HFFc6 (cell line): Measurements from ENCODE around the gene SPARC. TPM values are rescaled to one million over a fixed set of nuclear protein-coding genes. Genes with fewer than 3 reads are reported as not detected.

ENCODE experiments used
- DNase-seq: peaks from one replicate; pipeline ENCODE4 v3.0.0-alpha.2; 2018
- H3K27ac Mint-ChIP-seq: 2 replicates; pipeline ENCODE4 v1.8.0; 2020; ENCODE audit warnings: mild to moderate bottlenecking, mixed read lengths
- H3K27me3 Mint-ChIP-seq: 2 replicates; pipeline ENCODE4 v1.8.0; 2021; ENCODE audit warnings: mild to moderate bottlenecking, moderate library complexity, mixed read lengths; ENCODE audit not compliant: insufficient read depth
- H3K36me3 Mint-ChIP-seq: 2 replicates; pipeline ENCODE4 v1.8.0; 2021; ENCODE audit warnings: low read depth, mixed read lengths
- H3K4me1 Mint-ChIP-seq: 2 replicates; pipeline ENCODE4 v1.8.0; 2020; ENCODE audit warnings: low read depth, mixed read lengths
- H3K4me3 Mint-ChIP-seq: 2 replicates; pipeline ENCODE4 v1.8.0; 2020; ENCODE audit warnings: mild to moderate bottlenecking, moderate library complexity, mixed read lengths
- H3K9me3 Mint-ChIP-seq: 2 replicates; pipeline ENCODE4 v1.8.0; 2020; ENCODE audit warnings: mild to moderate bottlenecking, mixed read lengths
- total RNA-seq, 6 experiments: library from RNA; stranded (reverse); fragmentation: NEBNext Ultra II Directional; extraction: Animal tissue kit (Norgen Biotek cat#: 25700); gene quantifications; 2 replicates in 1 of 6; 3 replicates in 5 of 6; pipeline ENCODE4 v1.2.3, GENCODE V29; 2021
- TF ChIP-seq, protein P1 (sequence below): fragments of 200-600 bp; sonication (generic); IDR thresholded peaks from 2 replicates; pipeline ENCODE4 v1.5.0; 2021; ENCODE audit warnings: antibody characterized with exemption, mild to moderate bottlenecking

SPARC gene
- total RNA-seq, 6 experiments from 2014 or later, result 3,729 to 5,836 (median 4,094) TPM

DNA sequence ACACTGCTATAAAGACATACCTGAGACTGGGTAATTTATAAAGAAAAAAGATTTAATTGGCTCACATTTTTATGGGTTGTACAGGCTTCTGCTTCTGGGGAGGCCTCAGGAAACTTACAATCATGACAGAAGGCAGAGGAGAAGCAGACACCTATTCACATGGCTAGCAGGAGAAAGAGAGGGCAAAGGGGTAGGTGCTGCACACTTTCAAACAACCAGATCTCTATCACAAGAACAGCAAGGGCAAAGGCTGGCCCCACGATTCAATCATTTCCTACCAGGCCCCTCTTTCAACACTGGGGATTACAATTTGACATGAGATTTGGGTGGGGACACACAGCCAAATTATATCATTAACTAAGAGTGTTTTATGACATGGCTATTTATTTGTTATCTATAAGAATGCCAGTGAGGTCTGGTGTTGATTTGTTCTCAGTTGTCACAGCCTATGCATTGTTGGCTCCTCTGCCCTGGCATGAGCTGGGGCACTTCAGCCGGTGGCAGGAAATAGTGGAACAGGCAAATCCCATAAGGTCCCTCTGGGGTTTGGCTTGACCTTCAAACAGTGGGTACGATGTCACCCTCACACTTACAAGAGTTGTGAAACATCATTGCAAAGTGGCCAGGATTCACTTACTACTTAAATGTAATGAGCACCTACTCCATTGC, 44.1 kb downstream of the SPARC start:
- peaks cover 36% of the 10 kb centered on the region for H3K27me3 Mint-ChIP-seq
- no peaks in the 10 kb centered on the region for H3K36me3 Mint-ChIP-seq

DNA sequence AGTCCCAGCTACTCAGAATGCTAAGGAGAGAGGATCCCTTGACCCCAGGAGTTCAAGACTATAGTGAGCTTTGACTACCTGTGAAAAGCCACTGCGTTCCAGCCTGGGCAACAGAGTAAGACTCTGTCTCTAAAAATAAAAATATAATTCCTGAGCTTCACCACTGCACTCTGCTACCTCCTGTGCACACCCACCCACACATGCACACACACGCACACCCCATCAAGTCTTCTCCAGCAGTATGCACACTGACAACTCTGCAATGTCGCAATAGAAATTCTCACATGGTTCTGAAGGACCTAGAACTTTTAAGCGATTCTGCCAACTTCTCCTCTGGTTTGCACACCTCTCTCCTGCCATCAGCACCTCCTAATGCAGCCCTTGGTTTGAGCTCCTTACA, 48.1 kb downstream of the SPARC start:
- no peaks in the 10 kb centered on the region for H3K9me3 Mint-ChIP-seq
- peaks cover 45% of the 10 kb centered on the region for H3K27me3 Mint-ChIP-seq
- H3K4me1 Mint-ChIP-seq, result no peaks in the 10 kb centered on the region
- H3K4me3 Mint-ChIP-seq, result no peak overlapping the region
- TF ChIP-seq, protein P1, sequence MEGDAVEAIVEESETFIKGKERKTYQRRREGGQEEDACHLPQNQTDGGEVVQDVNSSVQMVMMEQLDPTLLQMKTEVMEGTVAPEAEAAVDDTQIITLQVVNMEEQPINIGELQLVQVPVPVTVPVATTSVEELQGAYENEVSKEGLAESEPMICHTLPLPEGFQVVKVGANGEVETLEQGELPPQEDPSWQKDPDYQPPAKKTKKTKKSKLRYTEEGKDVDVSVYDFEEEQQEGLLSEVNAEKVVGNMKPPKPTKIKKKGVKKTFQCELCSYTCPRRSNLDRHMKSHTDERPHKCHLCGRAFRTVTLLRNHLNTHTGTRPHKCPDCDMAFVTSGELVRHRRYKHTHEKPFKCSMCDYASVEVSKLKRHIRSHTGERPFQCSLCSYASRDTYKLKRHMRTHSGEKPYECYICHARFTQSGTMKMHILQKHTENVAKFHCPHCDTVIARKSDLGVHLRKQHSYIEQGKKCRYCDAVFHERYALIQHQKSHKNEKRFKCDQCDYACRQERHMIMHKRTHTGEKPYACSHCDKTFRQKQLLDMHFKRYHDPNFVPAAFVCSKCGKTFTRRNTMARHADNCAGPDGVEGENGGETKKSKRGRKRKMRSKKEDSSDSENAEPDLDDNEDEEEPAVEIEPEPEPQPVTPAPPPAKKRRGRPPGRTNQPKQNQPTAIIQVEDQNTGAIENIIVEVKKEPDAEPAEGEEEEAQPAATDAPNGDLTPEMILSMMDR, result no peak
- H3K36me3 Mint-ChIP-seq, result no peaks in the 10 kb centered on the region
- DNase-seq, result no peak
- no peak overlapping the region for H3K27ac Mint-ChIP-seq

More for the DNA sequence above, 44.1 kb downstream of the SPARC start:
- Mint-ChIP-seq H3K9me3 (no peaks in the 10 kb centered on the region), H3K27ac (no peak overlapping the region), H3K4me1 (no peaks in the 10 kb centered on the region), H3K4me3 (no peak overlapping the region)
- TF ChIP-seq, protein P1, result no peak
- DNase-seq, result no peak

DNA sequence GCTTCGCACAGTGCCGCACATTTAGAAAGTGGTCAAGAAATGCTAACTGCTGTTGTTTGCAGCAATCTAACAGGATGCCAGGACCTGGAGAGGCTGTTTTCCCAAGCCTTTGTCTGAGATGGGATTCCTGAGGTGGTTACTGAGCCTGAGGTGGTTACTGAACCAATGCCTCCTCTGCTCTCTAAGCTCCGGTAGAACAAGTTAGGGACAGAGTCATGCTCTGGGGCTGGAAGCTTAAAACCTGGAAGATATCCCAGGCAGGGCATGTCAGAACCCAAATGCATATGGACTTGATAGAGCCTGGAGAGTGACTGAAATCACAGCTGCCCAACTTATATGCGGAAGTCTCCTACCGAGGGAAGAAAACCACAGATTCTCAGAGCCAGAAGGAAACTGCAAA, 49.0 kb downstream of the SPARC start:
- no peak overlapping the region for H3K4me3 Mint-ChIP-seq
- H3K4me1 Mint-ChIP-seq, result no peaks in the 10 kb centered on the region
- no peaks in the 10 kb centered on the region for H3K36me3 Mint-ChIP-seq
- no peaks in the 10 kb centered on the region for H3K9me3 Mint-ChIP-seq
- TF ChIP-seq, protein P1, result no peak
- DNase-seq, result no peak
- H3K27ac Mint-ChIP-seq, result no peak overlapping the region
- H3K27me3 Mint-ChIP-seq, result peaks cover 48% of the 10 kb centered on the region

DNA sequence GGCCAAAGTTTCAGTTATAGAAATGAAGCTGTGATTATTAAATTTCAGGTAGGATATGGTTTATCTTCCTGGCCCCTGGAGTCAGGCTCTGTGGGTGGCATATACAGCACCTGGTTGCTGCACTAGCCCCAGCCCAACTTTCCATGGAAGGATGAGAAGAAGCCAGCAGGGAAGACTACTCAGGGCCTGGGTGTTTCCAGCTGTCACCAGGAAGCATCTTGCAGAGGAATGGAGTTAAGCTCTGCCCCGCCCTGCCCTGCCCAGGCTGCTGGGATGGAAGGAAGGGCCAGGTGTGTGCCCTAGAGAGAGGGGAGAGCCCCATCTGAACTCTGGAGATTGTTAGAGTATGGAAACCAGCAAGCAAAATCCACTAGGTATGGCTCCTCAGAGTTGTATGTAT, 52.8 kb downstream of the SPARC start:
- TF ChIP-seq, protein P1, result no peak
- Mint-ChIP-seq H3K4me1 (peaks cover 10% of the 10 kb centered on the region), H3K27me3 (peaks cover 32% of the 10 kb centered on the region), H3K4me3 (no peak overlapping the region), H3K27ac (no peak overlapping the region), H3K9me3 (no peaks in the 10 kb centered on the region), H3K36me3 (no peaks in the 10 kb centered on the region)
- no peak for DNase-seq

DNA sequence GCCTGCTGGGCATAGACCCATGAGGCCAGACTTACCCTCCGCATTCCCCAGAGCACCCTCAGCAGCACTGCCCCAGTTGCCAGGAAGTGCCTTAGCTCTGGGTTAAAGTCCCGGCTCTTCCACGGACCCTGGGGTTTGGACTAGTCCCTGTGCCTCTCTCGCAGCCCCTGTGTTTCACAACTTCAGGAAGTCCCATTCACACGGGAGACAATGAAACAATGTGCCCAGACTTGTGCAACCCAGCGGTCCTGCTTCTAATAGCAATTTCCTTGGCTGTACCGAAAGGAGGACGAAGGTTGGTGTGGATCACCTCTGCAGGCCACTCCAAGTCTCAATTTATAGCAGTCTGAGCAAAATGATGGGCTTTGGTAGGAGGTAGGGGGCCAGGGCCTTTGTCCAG, 53.8 kb downstream of the SPARC start:
- Mint-ChIP-seq H3K27me3 (peaks cover 25% of the 10 kb centered on the region), H3K36me3 (no peaks in the 10 kb centered on the region), H3K9me3 (no peaks in the 10 kb centered on the region), H3K27ac (no peak overlapping the region), H3K4me3 (no peak overlapping the region), H3K4me1 (peaks cover 18% of the 10 kb centered on the region)
- no peak for DNase-seq
- TF ChIP-seq, protein P1, result no peak

DNA sequence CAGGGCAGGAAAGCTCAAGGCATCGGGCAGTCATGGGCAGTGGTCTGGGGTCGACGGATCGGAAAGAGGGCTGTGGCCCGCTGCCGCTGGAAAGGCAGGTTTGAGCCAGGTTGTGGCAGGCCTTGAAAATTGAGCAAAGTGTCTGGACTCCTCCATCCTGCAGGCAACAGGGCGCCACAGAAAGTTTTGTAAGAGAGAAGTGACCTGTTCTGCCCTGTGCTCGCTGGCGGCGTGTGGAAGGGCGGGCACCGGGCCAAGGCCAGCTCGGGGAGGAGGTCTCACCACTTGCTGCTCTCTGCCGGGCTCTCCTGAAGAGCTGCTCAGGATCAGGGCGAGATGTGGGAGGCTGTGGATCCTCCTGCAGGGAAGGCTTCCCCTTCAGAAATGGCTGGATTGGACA, 54.2 kb downstream of the SPARC start:
- no peaks in the 10 kb centered on the region for H3K36me3 Mint-ChIP-seq
- H3K9me3 Mint-ChIP-seq, result no peaks in the 10 kb centered on the region
- peaks cover 21% of the 10 kb centered on the region for H3K27me3 Mint-ChIP-seq
- TF ChIP-seq, protein P1, result no peak
- no peak overlapping the region for H3K4me3 Mint-ChIP-seq
- H3K27ac Mint-ChIP-seq, result no peak overlapping the region
- DNase-seq, result no peak
- H3K4me1 Mint-ChIP-seq, result peaks cover 18% of the 10 kb centered on the region
